Measurements from ENCODE around the gene INPP4A. TPM values are rescaled to one million over a fixed set of nuclear protein-coding genes. Genes with fewer than 3 reads are reported as not detected.

INPP4A gene
- total RNA-seq, 1 donor from 2014 or later, result 40.7 TPM

- Mint-ChIP-seq H3K4me1 (no peaks in the 10 kb centered on the region), H3K36me3 (peaks cover 4% of the 10 kb centered on the region), H3K27ac (no peak overlapping the region), H3K27me3 (ENCODE audit: low read depth) (no peaks in the 10 kb centered on the region), H3K9me3 (no peaks in the 10 kb centered on the region), H3K4me3 (no peak overlapping the region)
- no peak for DNase-seq (ENCODE audit: low spot score in 2 of 2, unreplicated experiment in 2 of 2)
- no peak for TF ChIP-seq CTCF (IDR thresholded peaks at IDR 0.05; ENCODE audit: unreplicated experiment)
These were observed 136.1 kb downstream of the INPP4A start for GRCh38 chr2:98580656-98581284.

- Mint-ChIP-seq H3K27me3 (ENCODE audit: low read depth) (no peaks in the 10 kb centered on the region), H3K36me3 (peaks cover 4% of the 10 kb centered on the region), H3K4me1 (no peaks in the 10 kb centered on the region), H3K27ac (no peak overlapping the region), H3K4me3 (no peak overlapping the region), H3K9me3 (no peaks in the 10 kb centered on the region)
- no peak for DNase-seq (ENCODE audit: low spot score in 2 of 2, unreplicated experiment in 2 of 2)
- TF ChIP-seq CTCF (IDR thresholded peaks at IDR 0.05; ENCODE audit: unreplicated experiment), result no peak
These were observed 137.9 kb downstream of the INPP4A start for GRCh38 chr2:98582523-98582922.

- H3K27ac Mint-ChIP-seq, result no peak overlapping the region
- H3K4me1 Mint-ChIP-seq, result no peaks in the 10 kb centered on the region
- no peak overlapping the region for H3K4me3 Mint-ChIP-seq
- H3K36me3 Mint-ChIP-seq, result peaks cover 4% of the 10 kb centered on the region
- H3K27me3 Mint-ChIP-seq (ENCODE audit: low read depth), result no peaks in the 10 kb centered on the region
- no peak for DNase-seq (ENCODE audit: low spot score in 2 of 2, unreplicated experiment in 2 of 2)
- no peak for TF ChIP-seq CTCF (IDR thresholded peaks at IDR 0.05; ENCODE audit: unreplicated experiment)
- H3K9me3 Mint-ChIP-seq, result no peaks in the 10 kb centered on the region
These were observed 138.6 kb downstream of the INPP4A start for GRCh38 chr2:98583276-98583675.

GRCh38 chr2:98583816-98584618 lies 139.4 kb downstream of the INPP4A start:
- H3K27ac Mint-ChIP-seq, result no peak overlapping the region
- H3K36me3 Mint-ChIP-seq, result peaks cover 4% of the 10 kb centered on the region
- DNase-seq (ENCODE audit: low spot score in 2 of 2, unreplicated experiment in 2 of 2), result no peak
- no peaks in the 10 kb centered on the region for H3K4me1 Mint-ChIP-seq
- no peaks in the 10 kb centered on the region for H3K9me3 Mint-ChIP-seq
- TF ChIP-seq CTCF (IDR thresholded peaks at IDR 0.05; ENCODE audit: unreplicated experiment), result no peak
- no peaks in the 10 kb centered on the region for H3K27me3 Mint-ChIP-seq (ENCODE audit: low read depth)
- H3K4me3 Mint-ChIP-seq, result no peak overlapping the region

- no peak for TF ChIP-seq CTCF (IDR thresholded peaks at IDR 0.05; ENCODE audit: unreplicated experiment)
- H3K4me3 Mint-ChIP-seq, result no peak overlapping the region
- H3K4me1 Mint-ChIP-seq, result no peaks in the 10 kb centered on the region
- no peaks in the 10 kb centered on the region for H3K27me3 Mint-ChIP-seq (ENCODE audit: low read depth)
- no peak overlapping the region for H3K27ac Mint-ChIP-seq
- DNase-seq (ENCODE audit: low spot score in 2 of 2, unreplicated experiment in 2 of 2), result no peak
- no peaks in the 10 kb centered on the region for H3K9me3 Mint-ChIP-seq
- H3K36me3 Mint-ChIP-seq, result peaks cover 4% of the 10 kb centered on the region
These were observed 140.7 kb downstream of the INPP4A start for GRCh38 chr2:98585386-98585785.
